ENCODE data around the gene APOO.

The APOO gene

DNA sequence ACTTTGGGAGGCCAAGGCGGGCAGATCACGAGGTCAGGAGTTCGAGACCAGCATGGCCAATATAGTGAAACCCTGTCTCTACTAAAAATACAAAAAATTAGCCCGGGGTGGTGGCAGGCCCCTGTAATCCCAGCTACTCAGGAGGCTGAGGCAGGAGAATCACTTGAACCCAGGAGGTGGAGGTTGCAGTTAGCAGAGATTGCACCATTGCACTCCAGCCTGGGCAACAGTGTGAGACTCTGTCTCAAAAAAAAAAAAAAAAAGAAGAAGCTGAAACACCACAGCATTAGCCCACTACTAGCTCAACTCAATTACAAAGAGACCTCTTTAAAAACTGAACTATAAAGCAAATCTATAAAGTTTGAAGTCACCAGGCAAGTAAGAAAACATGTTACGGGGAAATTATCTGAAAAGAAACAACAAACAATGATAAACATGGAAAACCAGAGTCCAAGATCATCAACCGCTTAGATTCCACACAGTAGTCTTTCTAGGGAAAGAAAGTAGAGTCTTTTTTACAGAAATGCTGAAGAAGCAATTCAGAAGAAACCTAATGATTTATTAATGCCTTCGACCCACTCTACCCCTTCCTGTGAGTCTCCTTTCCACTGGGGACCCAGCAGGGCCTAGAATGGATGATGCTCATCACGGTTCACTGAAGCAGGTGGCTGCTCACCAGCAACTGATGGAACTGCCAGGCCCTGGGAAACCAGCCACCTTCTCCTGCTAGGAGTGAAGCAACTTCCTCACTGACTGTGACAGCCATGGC, 118.2 kb downstream of the APOO start:
- no peak for DNase-seq
- intact Hi-C loops (cut with DNase I): no loop called here

DNA sequence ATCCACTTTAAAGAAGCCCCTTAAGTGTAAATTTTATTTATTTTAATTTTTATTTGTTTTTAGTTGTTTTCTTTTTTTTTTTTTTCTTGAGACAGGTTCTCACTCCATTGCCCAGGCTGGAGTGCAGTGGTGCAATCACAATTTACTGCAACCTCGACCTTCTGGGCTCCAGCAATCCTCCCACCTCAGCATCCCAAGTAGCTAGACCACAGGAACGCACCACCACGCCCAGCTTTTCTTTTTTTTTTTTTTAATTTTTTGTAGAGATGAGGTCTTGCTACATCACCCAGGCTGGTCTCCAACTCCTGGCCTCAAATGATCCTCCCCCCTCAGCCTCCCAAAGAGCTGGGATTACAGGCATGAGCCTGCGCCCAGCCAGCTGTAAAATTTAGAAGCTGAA, 118.8 kb downstream of the APOO start:
- DNase-seq: no peak
- intact Hi-C loops (cut with DNase I): no loop called here

DNA sequence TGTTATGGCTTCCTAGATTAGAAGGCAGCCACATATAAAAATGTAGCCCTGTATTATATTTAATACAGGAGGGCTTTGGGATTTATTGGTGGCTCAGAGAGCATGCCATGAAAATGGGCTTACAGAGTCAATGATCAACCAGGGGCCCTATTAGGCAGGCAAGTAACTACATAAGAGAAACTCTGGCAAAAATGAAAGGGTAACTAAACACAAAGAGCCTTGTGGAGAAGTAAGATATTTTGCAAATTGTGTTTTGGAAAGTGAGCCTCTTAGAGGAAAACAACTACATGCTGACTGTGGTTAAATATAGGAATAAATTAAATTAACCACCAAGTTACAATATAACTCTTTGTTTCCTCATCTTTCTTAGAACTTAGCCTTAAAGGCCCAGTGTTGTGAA, 119.2 kb downstream of the APOO start:
- intact Hi-C loops (cut with DNase I): no loop called here
- no peak for DNase-seq

GRCh38 chrX:23787745-23788118, 120.0 kb downstream of the APOO start:
- intact Hi-C loops (cut with DNase I): no loop called here
- no peak for DNase-seq

DNA sequence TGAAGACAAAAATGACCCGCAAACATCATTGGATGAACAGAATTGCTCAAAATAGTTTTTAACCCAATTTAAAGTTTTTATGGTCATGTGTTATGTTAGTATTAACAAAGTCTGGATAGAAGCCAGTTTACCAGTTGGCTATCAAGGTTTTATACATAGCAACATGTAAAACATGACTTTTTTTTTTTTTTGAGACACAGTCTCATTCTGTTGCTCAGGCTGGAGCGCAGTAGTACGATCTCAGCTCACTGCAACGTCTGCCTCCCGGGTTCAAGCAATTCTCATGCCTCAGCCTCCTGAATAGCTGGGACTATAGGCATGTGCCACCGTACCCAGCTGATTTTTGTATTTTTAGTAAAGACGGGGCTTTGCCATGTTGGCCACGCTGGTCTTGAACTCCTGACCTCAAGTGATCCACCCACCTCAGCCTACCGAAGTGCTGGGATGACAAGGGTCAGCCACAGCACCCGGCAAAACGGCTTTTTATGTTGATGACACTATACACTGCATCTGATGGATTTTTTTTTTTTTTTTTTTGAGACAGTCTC, 121.4 kb downstream of the APOO start:
- DNase-seq: no peak
- intact Hi-C loops (cut with DNase I): no loop called here

DNA sequence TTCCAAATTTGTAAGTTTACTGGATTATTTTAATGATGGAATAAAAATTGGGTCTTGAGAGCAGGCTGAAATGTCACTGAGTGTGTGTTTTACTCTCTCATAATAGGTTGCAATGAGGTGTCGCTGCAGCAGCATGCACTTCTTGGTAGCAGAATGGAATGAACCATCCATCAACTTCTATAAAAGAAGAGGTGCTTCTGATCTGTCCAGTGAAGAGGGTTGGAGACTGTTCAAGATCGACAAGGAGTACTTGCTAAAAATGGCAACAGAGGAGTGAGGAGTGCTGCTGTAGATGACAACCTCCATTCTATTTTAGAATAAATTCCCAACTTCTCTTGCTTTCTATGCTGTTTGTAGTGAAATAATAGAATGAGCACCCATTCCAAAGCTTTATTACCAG, 122.2 kb downstream of the APOO start:
- no peak for DNase-seq
- intact Hi-C loops (cut with DNase I): no loop called here

- intact Hi-C loops (cut with DNase I): no loop called here
These were observed 123.0 kb downstream of the APOO start for GRCh38 chrX:23784470-23785331.

DNA sequence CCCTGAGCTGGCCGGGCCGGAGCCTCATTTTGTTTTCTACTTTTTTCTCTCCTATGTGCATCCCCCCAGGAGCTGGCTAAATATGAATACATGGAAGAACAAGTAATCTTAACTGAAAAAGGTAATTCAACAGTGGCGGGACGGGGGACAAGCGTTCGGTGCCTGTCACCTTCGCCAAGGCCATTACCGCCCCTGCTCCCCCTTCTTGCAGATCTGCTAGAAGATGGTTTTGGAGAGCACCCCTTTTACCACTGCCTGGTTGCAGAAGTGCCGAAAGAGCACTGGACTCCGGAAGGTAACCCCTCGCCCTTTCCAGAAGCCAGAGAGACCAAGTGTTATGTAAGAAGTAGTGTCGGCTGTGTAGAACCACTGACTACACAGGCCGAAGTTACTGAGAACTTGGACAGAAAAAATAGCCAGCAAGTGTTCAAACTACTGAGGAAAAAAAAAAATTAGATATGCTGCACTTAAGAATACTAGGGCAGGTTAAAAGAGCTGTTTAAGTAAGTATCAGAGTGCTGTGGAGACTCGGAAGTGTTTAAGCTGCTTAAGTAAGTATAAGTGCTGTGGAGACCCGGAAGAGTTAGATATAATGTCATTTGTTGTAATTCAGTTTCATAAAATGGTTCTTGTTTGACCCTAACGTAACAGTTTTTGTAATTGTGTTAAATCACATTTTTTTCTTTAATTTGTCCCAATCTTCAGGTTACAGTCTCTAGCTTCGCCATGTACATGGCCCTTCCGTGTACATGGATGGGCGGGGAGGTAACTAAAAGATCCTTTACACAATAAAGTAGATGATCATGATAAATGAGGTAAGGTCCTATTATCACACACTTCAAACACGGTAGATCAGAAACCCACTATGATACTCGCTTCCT, 123.9 kb downstream of the APOO start:
- DNase-seq: no peak
- intact Hi-C loops (cut with DNase I): loop anchor here (2.0 kb wide), 1 partner anchor 117 kb away; the partner anchor contains the start of gene PRDX4

More at GRCh38 chrX:23784470-23785331, 123.0 kb downstream of the APOO start:
- DNase-seq: no peak
